Neuron (in vitro differentiated cells): ENCODE data around the gene DOCK3.
"Not testable (repeated sequence)": the region's sequence is repeated elsewhere in the genome, so short reads cannot be mapped to it uniquely, and the experiment has no call there.

Experiments used
- H2AFZ ChIP-seq: one replicate; pipeline ENCODE4 v1.6.1; 2013; ENCODE audit warnings: low read depth, mild to moderate bottlenecking, inconsistent platforms, low read length, moderate library complexity
- H3K27me3 ChIP-seq: one replicate; pipeline ENCODE4 v1.6.1; 2013; ENCODE audit warnings: low read length; ENCODE audit not compliant: insufficient read depth
- H3K36me3 ChIP-seq: one replicate; pipeline ENCODE4 v1.6.1; 2013; ENCODE audit warnings: low read length; ENCODE audit not compliant: insufficient read depth
- H3K4me1 ChIP-seq: one replicate; pipeline ENCODE4 v1.6.1; 2013; ENCODE audit warnings: low read length; ENCODE audit not compliant: insufficient read depth
- H3K4me3 ChIP-seq: 2 replicates; pipeline ENCODE4 v1.5.1; 2013; ENCODE audit warnings: mild to moderate bottlenecking, low read length, moderate library complexity
- H3K9me3 ChIP-seq: one replicate; pipeline ENCODE4 v1.6.1; 2013; ENCODE audit warnings: low read length

Gene DOCK3

GRCh38 chr3:51106242-51106876 is 431.6 kb downstream of the DOCK3 start:
- no peaks in the 10 kb centered on the region for H3K4me1 ChIP-seq
- no peaks in the 10 kb centered on the region for H3K36me3 ChIP-seq
- no peak overlapping the region for H2AFZ ChIP-seq
- H3K9me3 ChIP-seq, result peaks cover 3% of the 10 kb centered on the region
- no peak overlapping the region for H3K4me3 ChIP-seq
- H3K27me3 ChIP-seq, result no peaks in the 10 kb centered on the region

- Histone ChIP-seq H3K4me1 (no peaks in the 10 kb centered on the region), H3K36me3 (no peaks in the 10 kb centered on the region), H3K9me3 (peaks cover 3% of the 10 kb centered on the region), H2AFZ (no peak overlapping the region), H3K27me3 (no peaks in the 10 kb centered on the region), H3K4me3 (no peak overlapping the region)
These were observed 435.9 kb downstream of the DOCK3 start for GRCh38 chr3:51110586-51110985.

GRCh38 chr3:51122944-51123343 is 448.2 kb downstream of the DOCK3 start:
- Histone ChIP-seq H2AFZ (no peak overlapping the region), H3K36me3 (no peaks in the 10 kb centered on the region), H3K4me1 (no peaks in the 10 kb centered on the region), H3K27me3 (no peaks in the 10 kb centered on the region), H3K4me3 (no peak overlapping the region), H3K9me3 (no peaks in the 10 kb centered on the region)

GRCh38 chr3:51123531-51123930 is 448.8 kb downstream of the DOCK3 start:
- Histone ChIP-seq H3K4me1 (no peaks in the 10 kb centered on the region), H3K27me3 (no peaks in the 10 kb centered on the region), H3K9me3 (no peaks in the 10 kb centered on the region), H3K4me3 (no peak overlapping the region), H2AFZ (no peak overlapping the region), H3K36me3 (no peaks in the 10 kb centered on the region)

GRCh38 chr3:51131607-51132006 is 456.9 kb downstream of the DOCK3 start:
- H3K9me3 ChIP-seq, H3K36me3 ChIP-seq, H3K4me3 ChIP-seq, H2AFZ ChIP-seq, H3K27me3 ChIP-seq, H3K4me1 ChIP-seq: not testable (repeated sequence)

- no peak overlapping the region for H2AFZ ChIP-seq
These were observed 463.0 kb downstream of the DOCK3 start for GRCh38 chr3:51137715-51138114.

GRCh38 chr3:51139616-51140015 is 464.9 kb downstream of the DOCK3 start:
- Histone ChIP-seq H3K27me3 (no peaks in the 10 kb centered on the region), H3K36me3 (no peaks in the 10 kb centered on the region), H3K9me3 (no peaks in the 10 kb centered on the region), H3K4me1 (no peaks in the 10 kb centered on the region), H2AFZ (no peak overlapping the region), H3K4me3 (no peak overlapping the region)

More at GRCh38 chr3:51137715-51138114, 463.0 kb downstream of the DOCK3 start:
- Histone ChIP-seq H3K9me3 (no peaks in the 10 kb centered on the region), H3K36me3 (no peaks in the 10 kb centered on the region), H3K27me3 (no peaks in the 10 kb centered on the region), H3K4me1 (no peaks in the 10 kb centered on the region), H3K4me3 (no peak overlapping the region)

GRCh38 chr3:51141573-51141972 is 466.8 kb downstream of the DOCK3 start:
- H3K4me3 ChIP-seq, result no peak overlapping the region
- no peaks in the 10 kb centered on the region for H3K9me3 ChIP-seq
- H3K27me3 ChIP-seq, result no peaks in the 10 kb centered on the region
- H2AFZ ChIP-seq, result no peak overlapping the region
- H3K4me1 ChIP-seq, result no peaks in the 10 kb centered on the region
- no peaks in the 10 kb centered on the region for H3K36me3 ChIP-seq

- Histone ChIP-seq H3K4me3 (no peak overlapping the region), H3K36me3 (no peaks in the 10 kb centered on the region), H3K4me1 (no peaks in the 10 kb centered on the region), H2AFZ (no peak overlapping the region), H3K27me3 (no peaks in the 10 kb centered on the region), H3K9me3 (no peaks in the 10 kb centered on the region)
These were observed 471.3 kb downstream of the DOCK3 start for GRCh38 chr3:51145811-51146585.

- Histone ChIP-seq H2AFZ (no peak overlapping the region), H3K9me3 (no peaks in the 10 kb centered on the region), H3K27me3 (no peaks in the 10 kb centered on the region), H3K4me1 (no peaks in the 10 kb centered on the region), H3K4me3 (no peak overlapping the region), H3K36me3 (no peaks in the 10 kb centered on the region)
These were observed 472.1 kb downstream of the DOCK3 start for GRCh38 chr3:51146781-51147180.

GRCh38 chr3:51156147-51156546 is 481.4 kb downstream of the DOCK3 start:
- Histone ChIP-seq H3K4me3 (no peak overlapping the region), H2AFZ (no peak overlapping the region), H3K9me3 (no peaks in the 10 kb centered on the region), H3K4me1 (no peaks in the 10 kb centered on the region), H3K36me3 (no peaks in the 10 kb centered on the region), H3K27me3 (no peaks in the 10 kb centered on the region)

GRCh38 chr3:51163051-51163450 is 488.3 kb downstream of the DOCK3 start:
- Histone ChIP-seq H3K4me1 (no peaks in the 10 kb centered on the region), H2AFZ (no peak overlapping the region), H3K4me3 (no peak overlapping the region), H3K27me3 (no peaks in the 10 kb centered on the region), H3K9me3 (no peaks in the 10 kb centered on the region), H3K36me3 (no peaks in the 10 kb centered on the region)

- Histone ChIP-seq H2AFZ (no peak overlapping the region), H3K27me3 (no peaks in the 10 kb centered on the region), H3K36me3 (no peaks in the 10 kb centered on the region), H3K4me3 (no peak overlapping the region), H3K9me3 (peaks cover 4% of the 10 kb centered on the region), H3K4me1 (no peaks in the 10 kb centered on the region)
These were observed 499.0 kb downstream of the DOCK3 start for GRCh38 chr3:51173518-51174271.
